Measurements from ENCODE around the gene KSR2. TPM values are rescaled to one million over a fixed set of nuclear protein-coding genes. Genes with fewer than 3 reads are reported as not detected.

The KSR2 gene
- total and polyA plus RNA-seq, 2 donors (not counting 3 experiments of a cell fraction or from before 2014, with no cell fraction given), result 2.1 to 5.2 TPM

DNA sequence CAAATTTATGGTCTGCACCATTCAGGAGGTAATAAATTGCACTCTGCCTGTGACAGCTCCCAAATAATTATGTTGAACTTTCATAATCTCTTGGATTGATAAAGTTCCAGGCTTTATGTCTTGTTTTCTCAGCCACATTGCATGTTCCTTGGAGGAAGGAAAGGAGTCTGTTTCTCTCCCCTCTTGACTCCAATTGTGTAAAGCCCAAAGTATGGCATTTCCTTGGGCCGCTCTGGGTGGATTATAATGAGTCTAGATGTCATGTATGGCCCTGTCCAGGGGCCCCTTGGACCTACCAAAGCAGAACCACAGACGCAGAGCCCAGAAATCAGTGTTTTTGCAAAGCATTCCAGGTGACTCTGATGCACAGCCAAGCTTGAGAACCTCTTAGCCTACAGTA lies 160.8 kb downstream of the KSR2 start:
- POLR2A ChIA-PET, result no interaction called here
- dilution Hi-C loops (cut with MboI; ENCODE audit: extremely low pct_ligation_motif_present, low sequenced_read_pairs), result no loop called here
- no peak for FAIRE-seq

More for the DNA sequence above, 160.8 kb downstream of the KSR2 start:
- H3K4me2 ChIP-seq (ENCODE audit: insufficient read depth, low read length), result no peak overlapping the region
- no peak overlapping the region for H2AFZ ChIP-seq (ENCODE audit: low read depth, low read length)
- BruUV-seq (replicated peaks), result no TSS peak
- no peaks in the 10 kb centered on the region for H3K9me3 ChIP-seq (replicated peaks; ENCODE audit: control insufficient read depth, insufficient read depth, low read length)
- DNase-seq (ENCODE audit: low read depth, low spot score), result peak; percentile 90
- H3K79me2 ChIP-seq (ENCODE audit: control insufficient read depth, insufficient read depth, low read length), result no peaks in the 10 kb centered on the region
- intact Hi-C loops (cut with micrococcal nuclease), result no loop called here
- no peak overlapping the region for H3K9ac ChIP-seq (replicated peaks; ENCODE audit: extremely low read depth, insufficient read depth, low read length)
- H3K27me3 ChIP-seq (ENCODE audit: control insufficient read depth in 2 of 2, insufficient read depth in 2 of 2, low read length in 2 of 2), result no peaks in the 10 kb centered on the region
- no peaks in the 10 kb centered on the region for H4K20me1 ChIP-seq (replicated peaks; ENCODE audit: control insufficient read depth, extremely low read depth, insufficient read depth, low read length)
- TF ChIP-seq POLR2AphosphoS5 (IDR thresholded peaks at IDR 0.05; ENCODE audit: insufficient read depth, low read depth, low read length) (no peak), MYC (IDR thresholded peaks at IDR 0.05; ENCODE audit: low read depth, low read length) (no peak), GATA2 (IDR thresholded peaks at IDR 0.05; ENCODE audit: insufficient read depth, insufficient read length, low read depth, low read length) (no peak), POLR2A (IDR thresholded peaks at IDR 0.05; ENCODE audit: low read depth, low read length) (no peak), FOS (IDR thresholded peaks at IDR 0.05; ENCODE audit: borderline replicate concordance, insufficient read depth, low read length) (no peak), JUN (IDR thresholded peaks at IDR 0.05; ENCODE audit: borderline replicate concordance, insufficient read depth, insufficient read length, low read depth) (no peak), EZH2 (IDR thresholded peaks at IDR 0.05; ENCODE audit: borderline replicate concordance, low read depth, low read length, severe bottlenecking) (no peak)
- TF ChIP-seq, protein P1, sequence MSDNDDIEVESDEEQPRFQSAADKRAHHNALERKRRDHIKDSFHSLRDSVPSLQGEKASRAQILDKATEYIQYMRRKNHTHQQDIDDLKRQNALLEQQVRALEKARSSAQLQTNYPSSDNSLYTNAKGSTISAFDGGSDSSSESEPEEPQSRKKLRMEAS (IDR thresholded peaks at IDR 0.05; ENCODE audit: insufficient read depth, insufficient read length), result no peak
- TF ChIP-seq, protein P2, sequence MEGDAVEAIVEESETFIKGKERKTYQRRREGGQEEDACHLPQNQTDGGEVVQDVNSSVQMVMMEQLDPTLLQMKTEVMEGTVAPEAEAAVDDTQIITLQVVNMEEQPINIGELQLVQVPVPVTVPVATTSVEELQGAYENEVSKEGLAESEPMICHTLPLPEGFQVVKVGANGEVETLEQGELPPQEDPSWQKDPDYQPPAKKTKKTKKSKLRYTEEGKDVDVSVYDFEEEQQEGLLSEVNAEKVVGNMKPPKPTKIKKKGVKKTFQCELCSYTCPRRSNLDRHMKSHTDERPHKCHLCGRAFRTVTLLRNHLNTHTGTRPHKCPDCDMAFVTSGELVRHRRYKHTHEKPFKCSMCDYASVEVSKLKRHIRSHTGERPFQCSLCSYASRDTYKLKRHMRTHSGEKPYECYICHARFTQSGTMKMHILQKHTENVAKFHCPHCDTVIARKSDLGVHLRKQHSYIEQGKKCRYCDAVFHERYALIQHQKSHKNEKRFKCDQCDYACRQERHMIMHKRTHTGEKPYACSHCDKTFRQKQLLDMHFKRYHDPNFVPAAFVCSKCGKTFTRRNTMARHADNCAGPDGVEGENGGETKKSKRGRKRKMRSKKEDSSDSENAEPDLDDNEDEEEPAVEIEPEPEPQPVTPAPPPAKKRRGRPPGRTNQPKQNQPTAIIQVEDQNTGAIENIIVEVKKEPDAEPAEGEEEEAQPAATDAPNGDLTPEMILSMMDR (IDR thresholded peaks at IDR 0.05; ENCODE audit: extremely low read depth in 1 of 2, insufficient read depth in 1 of 2, low read depth in 1 of 2, low read length in 2 of 2), result no peak
- CTCF ChIA-PET, result interaction anchor here (0.7 to 1.0 kb wide), 2 partner anchors 220 to 441 kb away, joined by 3 read pairs; no protein-coding TSS in a partner anchor
- H3K4me1 ChIP-seq (ENCODE audit: control insufficient read depth, extremely low read depth, insufficient read depth, low read length), result no peaks in the 10 kb centered on the region
- H3K4me3 ChIP-seq (replicated peaks in 1 of 3; ENCODE audit: insufficient read depth in 1 of 3, low read depth in 1 of 3, low read length in 3 of 3), result no peak overlapping the region
- no peaks in the 10 kb centered on the region for H3K9me1 ChIP-seq (replicated peaks; ENCODE audit: control insufficient read depth, extremely low read depth, insufficient read depth, low read length)
- H3K27ac ChIP-seq (ENCODE audit: insufficient read depth, low read depth, low read length), result no peak overlapping the region
- H3K36me3 ChIP-seq (ENCODE audit: control insufficient read depth in 2 of 2, extremely low read depth in 1 of 2, insufficient read depth in 2 of 2, low read length in 2 of 2), result no peaks in the 10 kb centered on the region

Data from endothelial cell of umbilical vein (primary cell).